Effector CD8-positive, alpha-beta T cell (primary cell): ENCODE data around the gene SV2B.

ENCODE experiments used
- DNase-seq: peaks from one replicate; lab custom pipeline; 2025; lab: John Stamatoyannopoulos, UW

The SV2B gene

GRCh38 chr15:91192285-91192684 lies 92.2 kb downstream of the SV2B start:
- no peak for DNase-seq

GRCh38 chr15:91192690-91193377 lies 92.8 kb downstream of the SV2B start:
- no peak for DNase-seq

DNA sequence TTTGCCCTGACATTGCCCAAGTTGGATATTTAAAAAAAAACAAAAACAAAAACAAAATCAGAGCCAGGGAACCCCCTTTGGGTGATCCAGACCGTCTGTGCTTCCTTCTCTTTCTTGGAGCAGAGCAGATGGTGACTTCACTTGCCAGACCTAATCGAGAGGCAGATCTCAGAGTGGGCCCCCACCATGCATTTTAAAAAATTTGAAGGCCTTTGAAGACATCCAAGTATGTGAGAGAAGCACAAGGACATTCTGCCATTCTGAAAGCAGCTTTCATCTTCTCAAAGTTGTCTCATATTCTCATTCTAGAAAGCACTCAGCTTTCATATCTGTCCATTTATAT lies 93.3 kb downstream of the SV2B start:
- DNase-seq, result no peak

GRCh38 chr15:91196127-91196526 lies 96.1 kb downstream of the SV2B start:
- no peak for DNase-seq

DNA sequence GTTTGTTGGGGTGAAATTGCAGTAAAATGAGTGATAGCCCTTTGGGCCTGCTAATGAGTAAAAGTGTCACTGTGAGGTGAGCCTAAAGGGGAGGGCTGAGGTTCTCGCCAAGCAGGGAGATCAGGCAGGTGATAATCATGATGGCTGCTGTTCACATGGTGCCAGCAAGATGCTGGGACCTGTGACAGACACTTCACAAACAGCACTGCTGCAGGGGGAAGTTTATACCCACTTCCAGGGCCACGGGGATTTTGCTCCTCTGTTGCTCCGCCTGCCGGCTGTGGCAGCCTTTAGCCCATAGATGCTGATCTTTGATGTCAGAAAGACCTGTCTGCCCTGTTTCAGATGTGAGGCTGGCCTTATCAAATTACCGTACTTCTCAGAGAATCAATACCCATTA lies 96.7 kb downstream of the SV2B start:
- DNase-seq, result no peak

- DNase-seq, result no peak
Measured at GRCh38 chr15:91199511-91199910, 99.5 kb downstream of the SV2B start.

GRCh38 chr15:91200101-91200754 lies 100.2 kb downstream of the SV2B start:
- no peak for DNase-seq

- DNase-seq, result no peak
Measured at GRCh38 chr15:91202510-91203102, 102.5 kb downstream of the SV2B start.

- no peak for DNase-seq
Measured at GRCh38 chr15:91203619-91204203, 103.7 kb downstream of the SV2B start.

GRCh38 chr15:91208371-91208770 lies 108.3 kb downstream of the SV2B start:
- no peak for DNase-seq

DNA sequence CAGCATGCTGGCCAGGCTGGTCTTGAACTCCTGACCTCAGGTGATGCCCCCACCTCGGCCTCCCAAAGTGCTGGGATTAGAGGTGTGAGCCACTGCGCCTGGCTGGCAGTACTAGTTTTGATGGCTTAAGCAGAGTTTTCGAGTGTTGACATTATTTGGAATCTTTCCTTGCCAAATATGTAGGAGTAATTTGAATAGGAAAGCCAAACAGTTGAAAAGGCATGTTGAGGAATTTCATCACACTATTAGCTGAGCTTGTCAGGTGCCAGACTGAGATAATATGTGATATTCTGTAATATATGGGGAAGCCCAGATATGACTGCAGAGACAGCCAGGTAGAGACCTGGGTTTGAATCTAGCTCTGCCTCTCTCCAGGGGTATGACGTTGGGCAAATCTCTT lies 109.3 kb downstream of the SV2B start:
- DNase-seq, result no peak

DNA sequence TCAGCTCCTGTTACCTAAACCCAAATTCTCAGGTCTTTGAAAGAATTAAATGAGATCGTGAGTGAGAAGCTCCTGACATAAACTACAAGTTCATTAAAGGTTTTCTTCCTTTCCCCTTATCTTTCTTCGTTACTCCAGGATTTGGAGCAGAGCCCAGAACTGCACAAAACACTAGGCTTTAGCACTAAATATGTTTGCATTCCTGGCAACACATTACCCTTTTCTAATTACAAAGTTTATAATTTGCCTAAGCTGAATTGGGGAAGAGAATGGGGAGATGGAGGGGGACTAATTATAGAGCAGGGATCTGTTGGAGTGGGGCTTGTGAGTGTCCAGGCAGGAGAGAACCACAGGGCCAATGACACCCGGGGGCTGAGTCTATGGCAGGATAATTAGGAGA lies 109.7 kb downstream of the SV2B start:
- no peak for DNase-seq

GRCh38 chr15:91214675-91215590 lies 114.9 kb downstream of the SV2B start:
- DNase-seq, result no peak

- no peak for DNase-seq
Measured at GRCh38 chr15:91216000-91216399, 115.9 kb downstream of the SV2B start.

- no peak for DNase-seq
Measured at GRCh38 chr15:91219206-91219605, 119.1 kb downstream of the SV2B start.

GRCh38 chr15:91222052-91222451 lies 122.0 kb downstream of the SV2B start:
- no peak for DNase-seq

- DNase-seq, result no peak
Measured at GRCh38 chr15:91223863-91224262, 123.8 kb downstream of the SV2B start.

GRCh38 chr15:91224755-91225380 lies 124.8 kb downstream of the SV2B start:
- no peak for DNase-seq

GRCh38 chr15:91225741-91226140 lies 125.7 kb downstream of the SV2B start:
- no peak for DNase-seq

DNA sequence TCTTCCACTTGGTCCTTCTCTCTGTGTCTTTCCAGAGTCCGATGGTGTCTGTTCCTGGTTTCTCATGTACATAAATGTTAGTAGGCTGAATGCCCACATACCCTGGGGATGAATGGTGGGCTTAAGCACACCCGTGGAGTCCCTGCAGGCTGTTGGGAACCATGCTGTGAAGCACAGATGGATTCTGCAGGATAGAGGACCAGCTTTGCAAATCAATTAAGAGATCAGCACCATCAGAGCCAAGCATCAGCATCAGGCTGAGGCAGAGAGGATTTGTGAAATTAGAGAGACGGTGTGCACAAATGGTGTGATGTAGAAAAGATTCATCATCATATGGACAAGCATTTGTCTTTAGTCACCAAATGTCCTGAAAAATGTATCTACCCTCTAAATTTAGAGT lies 127.1 kb downstream of the SV2B start:
- DNase-seq, result no peak

- DNase-seq, result no peak
Measured at GRCh38 chr15:91227766-91228165, 127.7 kb downstream of the SV2B start.

- DNase-seq, result no peak
Measured at GRCh38 chr15:91228383-91228782, 128.3 kb downstream of the SV2B start.
